GM21447 (cell line): Measurements from ENCODE around the gene AATF.

ENCODE experiments used
- ATAC-seq: cut with Tn5 transposase; IDR thresholded peaks from one replicate; pipeline ENCODE4 v1.9.1; 2021; ENCODE audit not compliant: unreplicated experiment

AATF gene

DNA sequence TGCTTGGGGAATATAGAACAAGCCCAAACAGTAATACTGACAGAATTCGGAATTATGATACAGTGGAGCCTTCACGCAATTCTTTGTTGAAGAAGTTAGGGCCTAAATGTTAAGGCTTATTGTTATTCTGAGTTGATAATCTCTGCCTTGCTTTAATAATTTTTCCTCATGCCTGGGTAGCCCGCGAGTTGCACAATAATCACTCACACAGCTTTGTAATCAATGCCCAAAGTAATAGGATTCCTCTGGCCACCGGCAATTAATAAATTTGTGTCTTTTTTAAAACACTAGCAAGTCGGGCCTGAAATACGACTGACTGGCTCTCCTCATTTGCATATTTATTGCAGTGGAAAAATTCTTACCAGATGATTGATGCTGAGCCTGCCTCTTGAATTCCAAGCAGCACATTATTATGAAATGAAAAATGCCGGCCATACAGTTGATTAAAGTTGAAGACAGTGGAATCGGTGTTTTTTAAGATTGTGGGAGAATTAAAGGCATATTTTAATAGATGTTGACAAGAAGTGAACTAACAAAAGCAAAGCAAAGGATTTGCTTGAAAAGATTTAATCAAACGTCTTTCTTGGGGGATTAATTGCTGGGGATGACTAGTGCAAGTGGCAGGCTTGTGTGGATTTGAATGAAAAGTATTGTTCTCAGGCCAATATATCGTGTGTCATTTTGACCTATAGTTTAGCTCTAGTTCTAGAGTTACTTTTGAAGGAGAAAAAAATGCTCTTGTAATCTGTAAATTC lies 30.2 kb downstream of the AATF start:
- no peak for ATAC-seq

DNA sequence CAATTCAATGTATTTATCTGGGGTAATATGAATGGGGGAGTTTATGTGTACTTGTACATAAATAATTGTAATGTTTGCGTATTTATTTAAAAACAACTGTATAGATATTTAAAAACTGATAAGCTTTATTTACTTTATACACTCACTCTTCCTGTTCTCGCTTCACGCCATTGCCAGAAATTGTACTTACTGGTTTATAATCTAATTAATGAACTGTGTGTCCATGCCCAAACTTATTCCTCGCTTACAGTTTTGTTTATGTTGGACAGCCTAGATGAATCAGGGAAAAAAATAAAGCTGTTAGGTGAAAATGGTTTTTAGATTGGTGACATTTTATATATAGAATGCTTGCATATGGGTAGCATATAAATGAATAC lies 30.8 kb downstream of the AATF start:
- no peak for ATAC-seq

DNA sequence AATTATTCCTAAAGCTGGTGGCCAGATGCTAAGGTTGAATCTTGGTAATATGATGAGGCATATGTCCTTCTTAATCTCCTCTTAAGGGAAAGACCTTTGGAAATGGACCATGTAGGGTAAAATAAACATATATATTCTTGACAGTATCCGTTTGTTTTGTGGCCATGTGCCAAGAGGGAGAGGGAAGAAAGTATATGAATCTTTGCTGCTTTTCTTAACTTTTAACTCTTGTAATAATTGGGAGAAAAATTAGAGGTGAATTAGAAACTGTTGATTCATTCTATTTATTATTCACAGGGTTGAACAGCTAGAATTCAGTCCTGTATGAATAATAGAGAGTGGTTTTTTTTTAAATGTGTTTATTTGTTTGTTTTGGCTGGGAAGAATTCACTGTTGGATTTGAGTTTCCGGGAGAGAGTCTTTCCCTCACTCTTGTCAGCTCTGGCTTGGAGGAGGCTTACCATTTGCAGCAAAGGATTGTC lies 31.6 kb downstream of the AATF start:
- no peak for ATAC-seq

DNA sequence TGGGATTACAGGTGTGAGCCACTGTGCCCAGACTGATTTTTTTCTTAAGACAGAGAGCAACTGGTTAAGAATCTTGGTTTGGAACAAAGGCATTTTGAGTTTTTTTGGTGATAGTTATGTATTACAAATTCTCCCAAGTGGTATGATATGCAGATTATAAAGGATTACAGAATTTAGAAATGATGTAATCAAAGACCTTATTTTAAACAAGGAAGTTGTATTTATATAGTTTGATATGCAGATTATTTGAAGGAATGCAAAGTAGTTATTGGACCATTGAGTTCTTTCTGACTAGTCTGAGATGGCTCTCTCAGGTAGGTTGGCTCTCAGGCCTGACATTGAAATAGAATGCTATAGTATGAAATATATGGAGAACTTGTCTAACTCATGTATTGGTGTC lies 34.9 kb downstream of the AATF start:
- ATAC-seq, result no peak

DNA sequence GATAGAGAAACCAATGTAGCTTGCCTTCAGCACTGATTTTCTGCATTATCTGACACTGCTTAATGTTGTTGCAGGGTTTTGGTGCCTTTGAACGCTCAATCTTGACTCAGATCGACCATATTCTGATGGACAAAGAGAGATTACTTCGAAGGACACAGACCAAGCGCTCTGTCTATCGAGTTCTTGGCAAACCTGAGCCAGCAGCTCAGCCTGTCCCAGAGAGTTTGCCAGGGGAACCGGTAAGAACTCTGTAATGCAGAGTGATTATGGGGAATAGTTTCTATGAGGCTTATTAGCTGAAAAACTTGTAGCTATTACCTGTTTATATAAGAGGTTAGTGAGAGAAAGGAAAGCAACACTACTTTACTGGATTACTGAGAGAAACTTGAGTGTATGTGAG lies 40.4 kb downstream of the AATF start:
- ATAC-seq, result no peak

DNA sequence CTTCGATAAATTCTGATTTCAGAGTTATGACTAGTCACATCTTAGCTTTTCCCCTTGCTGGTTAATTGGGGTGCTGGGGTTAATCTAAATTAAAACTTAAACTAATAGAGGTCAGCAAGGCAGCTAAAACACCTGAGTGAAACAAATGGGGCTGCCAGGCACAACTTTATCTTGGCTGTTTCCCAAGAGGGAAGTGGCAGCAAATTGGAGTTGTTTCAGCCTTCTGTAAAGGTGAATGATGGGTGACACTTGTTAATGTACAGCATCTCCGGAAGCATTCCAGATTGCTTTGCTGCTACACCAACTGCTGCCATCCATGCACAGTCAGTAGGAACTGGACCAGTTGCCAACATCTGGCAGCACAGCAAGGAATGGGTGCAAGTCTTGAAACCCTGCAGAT lies 43.9 kb downstream of the AATF start:
- ATAC-seq, result no peak

DNA sequence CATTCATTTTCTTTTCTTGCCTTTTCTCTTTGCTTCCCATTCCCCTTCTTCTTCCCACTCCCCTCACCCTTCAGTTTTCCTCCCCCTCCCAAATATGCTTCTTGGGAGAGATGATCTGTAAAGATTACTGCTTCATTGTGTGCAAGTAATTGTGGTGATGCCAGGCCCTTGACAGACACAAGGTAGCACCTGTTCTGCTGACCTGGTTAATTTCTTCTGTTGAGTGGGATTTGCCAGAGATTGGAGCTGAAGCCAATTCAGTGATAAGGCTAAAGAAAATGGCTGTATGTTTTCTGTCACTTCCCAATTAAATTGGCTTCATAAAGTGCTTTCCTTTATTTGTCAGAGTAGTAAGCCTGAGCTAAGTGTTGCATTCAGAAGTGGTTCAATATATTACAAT lies 44.5 kb downstream of the AATF start:
- ATAC-seq, result no peak

DNA sequence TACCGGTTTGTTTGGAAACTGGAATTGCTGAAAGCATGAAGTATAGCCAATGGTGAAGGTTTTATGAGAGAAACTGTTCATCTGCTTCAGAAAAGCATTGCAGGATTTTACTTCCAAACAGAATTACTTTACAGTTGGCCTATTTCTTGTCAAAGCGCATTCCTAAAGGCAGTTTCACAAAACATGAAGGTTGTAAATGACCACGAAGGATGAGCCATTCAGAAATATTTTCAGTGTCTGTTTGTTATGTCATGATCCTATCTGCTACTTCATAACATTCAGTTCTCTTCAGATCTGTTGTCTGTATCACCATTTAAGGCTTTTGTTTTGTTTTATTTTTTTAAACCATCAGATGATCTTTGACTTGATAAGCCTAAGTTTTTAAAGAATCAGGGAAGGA lies 45.7 kb downstream of the AATF start:
- no peak for ATAC-seq

DNA sequence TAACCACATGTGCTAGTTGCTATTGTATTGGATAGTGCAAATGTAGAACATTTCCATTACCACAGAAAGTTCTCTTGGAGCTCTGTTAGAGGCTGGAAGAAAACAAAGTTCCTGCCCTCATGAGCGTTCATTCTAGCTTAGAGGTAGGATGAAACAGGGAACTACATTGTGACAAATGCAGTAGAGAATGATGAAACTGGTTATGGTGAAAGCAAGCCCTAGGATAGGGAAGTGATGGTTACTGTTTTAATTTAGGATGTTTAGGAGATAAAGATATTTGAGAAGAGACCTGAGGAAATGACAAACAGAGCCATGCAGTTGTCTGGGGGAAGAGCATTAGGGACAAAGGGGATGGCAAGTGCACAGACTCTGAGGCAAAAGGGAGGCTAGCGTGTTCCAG lies 50.7 kb downstream of the AATF start:
- no peak for ATAC-seq

DNA sequence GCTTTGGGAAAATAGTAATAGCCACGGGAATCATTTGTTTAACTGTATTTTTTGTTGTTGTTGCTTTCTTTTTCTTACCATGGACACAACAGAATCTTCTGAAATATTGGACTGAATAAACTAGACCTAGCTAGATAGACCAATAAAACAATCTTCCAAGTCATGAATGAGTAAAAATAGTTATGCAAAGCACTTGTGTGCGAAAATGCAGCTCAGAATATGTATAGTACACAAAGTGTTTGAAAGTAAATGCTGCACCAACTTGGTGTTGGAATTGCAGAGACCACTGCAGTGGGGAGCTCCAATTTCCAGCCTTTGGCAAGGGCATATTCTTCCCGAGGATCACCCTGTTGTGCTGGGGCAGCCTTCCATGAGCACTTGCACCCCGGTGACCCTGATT lies 68.0 kb downstream of the AATF start:
- ATAC-seq, result no peak

DNA sequence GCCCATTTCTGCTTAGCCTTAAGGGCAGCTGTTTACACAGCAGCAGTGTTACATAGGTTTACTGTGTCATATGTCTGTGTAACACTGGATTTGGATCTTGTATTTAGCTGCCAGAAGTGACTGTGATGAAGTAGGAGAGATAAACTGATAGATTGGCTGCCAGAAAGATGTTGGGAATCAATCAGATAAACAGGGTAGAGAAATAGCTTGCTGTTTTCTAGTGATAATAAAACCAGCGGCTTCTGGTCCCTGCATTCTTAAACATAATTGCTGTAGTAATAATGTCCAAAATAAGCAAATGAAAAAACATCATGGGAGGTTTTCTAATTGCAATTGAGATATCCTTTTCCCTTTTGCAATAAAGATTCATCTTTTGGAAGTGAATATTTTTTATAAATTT lies 68.7 kb downstream of the AATF start:
- no peak for ATAC-seq

DNA sequence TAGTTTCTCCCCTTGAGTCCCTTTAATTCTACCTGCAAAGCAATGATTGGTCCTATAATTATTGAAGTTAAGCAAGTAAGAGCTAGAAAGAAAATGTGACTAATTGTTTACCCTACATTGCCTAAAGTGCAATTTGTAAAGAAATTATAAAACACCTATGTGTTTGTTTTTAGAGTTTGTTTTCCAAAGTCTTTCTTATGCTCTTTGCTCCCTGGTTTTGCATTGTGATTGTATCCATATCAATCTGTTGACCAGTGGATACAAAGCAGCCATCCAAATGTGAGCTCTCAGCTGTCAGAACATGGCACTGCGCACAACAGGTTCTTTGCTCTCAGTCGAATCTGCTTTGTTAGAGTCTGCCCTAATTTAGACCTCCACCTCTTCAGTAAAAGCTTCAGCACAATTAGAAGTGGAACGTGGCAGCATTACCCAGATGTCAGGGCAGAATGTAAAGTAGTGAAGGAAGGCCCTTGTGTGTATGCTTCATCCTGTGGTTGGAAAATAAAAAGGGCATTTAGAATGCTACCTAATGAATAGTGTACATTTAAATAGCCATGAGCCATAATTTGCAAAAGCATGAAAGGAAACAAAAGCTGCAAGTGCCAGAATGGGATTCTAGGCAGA lies 70.5 kb downstream of the AATF start:
- no peak for ATAC-seq

DNA sequence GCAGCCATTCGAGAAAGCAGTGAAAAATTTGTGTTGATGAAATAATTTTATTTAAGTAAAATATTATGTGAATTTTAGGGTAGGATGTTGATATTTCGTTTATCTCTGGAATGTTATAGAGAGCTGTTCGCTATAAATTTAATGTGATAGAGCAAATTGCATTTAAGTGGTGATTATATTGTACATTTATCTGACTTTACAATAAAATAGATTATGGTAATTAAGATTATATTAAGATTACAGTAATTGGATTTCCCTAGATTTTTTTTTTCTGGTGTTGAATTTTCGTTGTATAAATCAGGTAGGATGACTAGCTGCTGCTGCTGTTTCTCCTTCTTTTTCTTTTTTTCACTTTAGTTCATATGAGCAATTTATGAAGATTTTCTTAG lies 71.0 kb downstream of the AATF start:
- no peak for ATAC-seq

DNA sequence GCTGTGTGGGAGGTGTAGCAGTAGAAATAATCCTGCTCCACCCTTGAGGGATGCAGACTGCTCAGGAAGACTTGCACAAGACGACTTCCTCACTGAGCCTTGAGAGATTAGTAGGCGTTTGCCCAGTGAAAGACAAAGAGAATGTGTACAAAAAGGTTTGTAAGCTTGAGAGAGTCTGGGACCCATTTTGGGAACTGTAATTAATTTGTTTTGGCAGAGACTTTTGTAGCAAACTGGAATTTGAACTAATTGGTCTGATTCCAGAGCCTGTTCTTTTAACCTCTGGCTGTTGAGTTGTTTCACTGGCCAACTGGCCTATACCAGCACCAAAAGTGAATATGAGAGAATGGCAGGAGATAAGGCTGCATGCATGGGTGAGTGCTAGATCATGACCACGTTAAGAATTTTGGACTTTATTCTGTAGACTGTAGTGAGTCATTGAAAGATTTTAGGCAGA lies 75.5 kb downstream of the AATF start:
- no peak for ATAC-seq

DNA sequence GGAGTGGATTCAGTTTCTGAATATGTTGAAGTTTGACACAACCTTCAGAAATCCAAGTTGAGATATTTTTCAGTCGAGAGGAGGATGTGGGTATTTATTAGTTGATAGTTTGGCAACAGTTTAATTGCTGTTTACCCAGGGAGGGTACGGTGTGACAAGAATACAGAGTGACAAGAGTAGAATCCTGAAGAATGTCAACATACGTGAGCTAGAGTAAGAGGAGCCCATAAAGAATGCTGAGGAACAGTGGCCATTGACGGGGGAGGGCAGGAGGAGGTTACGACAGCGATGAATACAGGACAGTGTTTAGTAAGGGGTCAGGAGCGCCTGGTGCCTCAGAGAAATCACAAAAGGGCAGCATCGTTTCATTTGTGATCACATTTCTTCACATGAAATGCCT lies 76.5 kb downstream of the AATF start:
- ATAC-seq, result no peak

DNA sequence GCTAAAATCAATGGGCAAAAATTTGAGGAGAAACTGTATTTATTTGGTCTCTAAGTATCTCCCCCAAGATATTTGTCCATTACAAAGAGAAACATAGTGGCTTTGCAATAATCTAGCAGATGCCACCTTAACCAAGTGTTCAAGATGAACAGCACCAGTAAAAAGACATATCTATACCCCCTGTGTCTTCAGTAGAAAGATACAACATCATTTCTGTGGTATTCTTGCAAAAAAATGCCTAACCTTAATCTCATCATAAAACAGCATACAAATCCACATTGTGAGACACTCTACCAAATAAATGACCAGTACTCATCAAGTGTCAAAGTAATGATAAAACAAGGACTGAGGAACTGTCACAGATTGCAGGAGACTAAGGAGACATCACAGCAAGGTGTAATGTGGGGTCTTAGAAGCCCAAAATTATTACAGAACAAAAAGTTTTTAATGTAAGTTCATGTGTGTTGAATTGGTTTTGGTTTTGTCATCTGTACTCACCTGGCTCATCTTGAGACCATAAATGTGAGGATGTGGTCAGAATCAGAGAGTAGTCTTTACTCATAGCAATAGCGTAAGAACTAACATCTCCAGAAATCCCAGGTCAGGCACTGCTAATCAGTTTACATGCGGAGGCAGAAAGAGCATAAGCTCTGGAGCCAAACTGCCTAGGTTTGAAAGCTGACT lies 77.2 kb downstream of the AATF start:
- ATAC-seq, result no peak

DNA sequence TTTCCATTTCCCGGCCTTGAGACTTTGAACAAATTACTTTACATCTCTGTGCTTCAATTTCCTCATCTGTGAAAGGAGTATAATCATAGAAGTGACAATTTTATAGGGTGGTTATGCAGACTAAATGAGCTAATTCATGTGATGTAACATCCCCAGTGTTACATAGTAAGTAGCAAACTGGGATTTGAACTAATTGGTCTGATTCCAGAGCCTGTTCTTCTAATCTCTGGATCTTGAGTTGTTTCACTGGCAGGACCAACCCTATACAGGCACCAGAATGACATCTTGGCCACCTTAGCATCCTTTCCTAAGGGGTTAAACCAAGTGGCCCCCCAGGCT lies 77.7 kb downstream of the AATF start:
- no peak for ATAC-seq

DNA sequence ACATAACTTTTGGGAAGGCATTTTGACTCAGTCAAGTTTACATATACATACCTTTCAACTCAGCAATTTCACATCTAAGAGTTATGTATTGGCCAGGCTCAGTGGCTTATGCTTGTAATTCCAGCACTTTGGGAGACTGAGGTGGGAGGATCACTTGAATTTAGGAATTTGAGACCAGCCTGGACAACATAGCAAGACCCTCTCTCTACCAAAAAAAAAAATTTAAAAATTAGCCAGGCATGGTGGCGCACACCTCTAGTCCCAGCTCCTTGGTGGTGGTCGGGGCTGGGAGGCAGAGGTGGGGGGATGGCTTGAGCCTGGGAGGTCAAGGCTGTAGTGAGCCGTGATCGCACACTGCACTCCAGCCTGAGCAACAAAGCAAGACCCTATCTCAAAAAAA lies 79.3 kb downstream of the AATF start:
- no peak for ATAC-seq

DNA sequence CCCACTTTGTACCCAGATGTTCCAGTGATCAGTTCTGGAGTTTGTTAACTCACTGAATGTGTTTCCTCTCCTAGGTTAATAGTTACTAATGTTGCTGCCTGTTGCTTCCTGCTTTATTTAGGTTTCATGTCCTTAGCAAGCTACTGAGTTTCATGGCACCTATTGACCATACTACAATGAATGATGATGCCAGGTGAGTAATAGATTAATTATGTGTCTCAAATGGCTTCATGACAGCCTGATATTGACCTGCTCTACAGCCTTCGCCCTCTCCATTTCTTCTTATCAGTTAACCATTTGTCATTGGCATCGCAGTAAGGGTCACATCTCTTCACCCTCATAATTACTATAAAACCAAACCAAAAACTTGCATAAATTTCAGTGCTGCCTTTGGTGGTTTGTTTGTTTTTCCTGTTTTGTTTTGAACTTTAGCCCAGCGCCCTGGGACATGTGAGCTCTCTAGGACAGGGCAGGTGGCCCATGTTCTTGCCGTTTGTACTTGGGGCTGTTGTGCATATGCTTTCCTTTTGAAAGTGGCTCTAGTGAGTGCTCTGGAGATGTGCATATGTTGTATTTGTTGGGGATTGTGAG lies 82.8 kb downstream of the AATF start:
- ATAC-seq, result no peak

DNA sequence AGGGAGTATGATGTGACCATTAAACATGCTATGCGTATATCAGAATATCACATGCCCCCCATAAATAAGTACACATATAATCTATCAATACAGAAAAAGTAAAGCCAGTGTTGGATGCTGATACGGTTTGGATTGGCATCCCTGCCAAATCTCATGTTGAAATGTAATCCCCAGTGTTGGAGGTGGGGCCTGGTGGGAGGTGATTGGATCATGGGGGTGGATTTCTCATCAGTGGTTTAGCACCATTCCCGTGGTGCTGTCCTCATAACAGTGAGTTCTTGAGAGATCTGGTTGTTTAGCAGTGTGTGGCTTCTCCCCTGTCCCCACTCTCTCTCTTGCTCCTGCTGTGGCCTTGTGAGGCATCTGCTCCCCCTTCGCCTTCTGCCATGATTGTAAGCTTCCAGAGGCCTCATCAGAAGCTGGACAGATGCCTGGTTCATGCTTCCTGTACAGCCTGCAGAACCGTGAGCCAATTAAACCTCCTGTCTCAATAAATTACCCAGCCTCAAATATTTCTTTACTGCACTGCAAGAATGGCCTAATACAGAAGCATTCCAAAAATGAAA lies 88.9 kb downstream of the AATF start:
- no peak for ATAC-seq

DNA sequence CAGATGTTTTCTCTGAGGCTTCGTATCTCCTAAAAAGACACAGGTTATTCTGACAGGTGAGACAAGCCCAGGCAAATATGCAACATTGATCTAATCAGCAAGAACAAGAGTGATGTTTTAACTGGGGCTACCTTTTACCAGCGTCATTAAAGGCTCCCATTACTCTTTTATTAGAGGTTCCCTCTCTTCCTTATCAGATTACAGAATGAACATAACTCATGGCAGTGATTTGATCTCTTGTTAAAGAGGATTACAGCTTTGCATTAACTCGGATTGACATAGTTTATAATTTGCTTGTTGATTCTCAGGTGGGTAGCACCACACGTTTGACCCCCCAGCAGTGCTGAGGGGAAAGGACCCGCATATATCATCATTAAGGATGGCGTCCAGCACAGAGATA lies 90.5 kb downstream of the AATF start:
- no peak for ATAC-seq

DNA sequence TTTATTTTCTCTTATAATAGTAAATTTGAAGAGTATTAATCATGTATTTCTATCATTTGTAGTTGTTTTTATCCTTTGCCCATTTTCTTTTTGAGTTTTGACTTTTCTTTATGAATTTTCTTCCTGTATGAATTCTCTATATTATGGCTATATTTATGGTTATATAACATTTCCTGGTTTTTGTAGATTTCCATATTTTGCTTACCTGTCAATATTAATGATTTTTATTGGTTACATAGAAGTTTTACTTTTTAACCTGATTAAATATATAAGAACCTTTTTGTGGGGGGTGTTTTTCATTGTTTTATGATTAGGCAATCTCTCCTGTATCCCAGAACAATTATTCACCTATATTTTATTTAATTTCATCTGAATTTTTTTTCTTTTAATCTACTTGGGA lies 93.2 kb downstream of the AATF start:
- no peak for ATAC-seq
